ENCODE data around the gene RFLNA. TPM values are rescaled to one million over a fixed set of nuclear protein-coding genes. Genes with fewer than 3 reads are reported as not detected.
"Not testable (repeated sequence)": the region's sequence is repeated elsewhere in the genome, so short reads cannot be mapped to it uniquely, and the experiment has no call there.

Gene RFLNA
- total and polyA plus RNA-seq, 12 donors, result 0.13 to 0.49 (median 0.25) TPM; not detected in 6

GRCh38 chr12:124321556-124322270 lies 26.8 kb downstream of the RFLNA start:
- no peaks in the 10 kb centered on the region for H3K27me3 ChIP-seq
- TF ChIP-seq CTCF (IDR thresholded peaks at IDR 0.05), result no peak
- intact Hi-C loops (cut with DNase I), result loop anchor here in 8 of 10 donors (1.0 to 10.0 kb wide), 8 partner anchors 267 to 453 kb away; no protein-coding TSS in a partner anchor
- H3K4me1 ChIP-seq, result peaks cover 0 to 12% (median 2%) of the 10 kb centered on the region in 9 donors
- H3K36me3 ChIP-seq, result peaks cover 3 to 42% (median 32%) of the 10 kb centered on the region in 9 donors
- ATAC-seq, result peak; percentile 5 to 28 (median 22)
- DNase-seq, result no peak
- whole genome bisulfite sequencing, 2 donors, result 74 to 75% methylated on average over 7 of the region's 7 CpGs
- H3K27ac ChIP-seq, result peak overlapping the region in 1 of 10 donors; percentile 21
- peaks cover 0 to 32% (median 11%) of the 10 kb centered on the region in 11 donors for H3K9me3 ChIP-seq
- no peak overlapping the region for H3K4me3 ChIP-seq

- Histone ChIP-seq H3K4me3 (no peak overlapping the region), H3K27me3 (no peaks in the 10 kb centered on the region), H3K9me3 (peaks cover 0 to 32% (median 11%) of the 10 kb centered on the region in 11 donors), H3K4me1 (peaks cover 0 to 18% (median 5%) of the 10 kb centered on the region in 9 donors), H3K36me3 (peaks cover 3 to 45% (median 34%) of the 10 kb centered on the region in 9 donors), H3K27ac (peak overlapping the region in 1 of 10 donors; percentile 21)
- WGBS, 2 donors, result 85 to 91% methylated on average over 10 of the region's 10 CpGs
- DNase-seq (no peak), ATAC-seq (no peak)
- intact Hi-C loops (cut with DNase I), result loop anchor here in 8 of 10 donors (5.0 to 10.0 kb wide), 5 partner anchors 270 to 452 kb away; no protein-coding TSS in a partner anchor
- no peak for TF ChIP-seq CTCF (IDR thresholded peaks at IDR 0.05)
Measured at GRCh38 chr12:124322271-124322998, 27.5 kb downstream of the RFLNA start.

- not testable (repeated sequence) for ATAC-seq, H3K27ac ChIP-seq, H3K4me3 ChIP-seq, DNase-seq, H3K27me3 ChIP-seq
- 98 to 100% methylated on average over 1 of the region's 1 CpG for WGBS, 2 donors
- peaks cover 0 to 32% (median 11%) of the 10 kb centered on the region in 11 donors for H3K9me3 ChIP-seq
- peaks cover 0 to 24% (median 11%) of the 10 kb centered on the region in 9 donors for H3K4me1 ChIP-seq
- peaks cover 3 to 46% (median 34%) of the 10 kb centered on the region in 9 donors for H3K36me3 ChIP-seq
- intact Hi-C loops (cut with DNase I), result loop anchor here in 8 of 10 donors (5.0 to 10.0 kb wide), 5 partner anchors 271 to 452 kb away; no protein-coding TSS in a partner anchor
Measured at GRCh38 chr12:124322999-124323328, 28.1 kb downstream of the RFLNA start.

GRCh38 chr12:124323771-124324530 lies 29.1 kb downstream of the RFLNA start:
- TF ChIP-seq CTCF (IDR thresholded peaks at IDR 0.05), result no peak
- Histone ChIP-seq H3K9me3 (peaks cover 0 to 32% (median 11%) of the 10 kb centered on the region in 11 donors), H3K4me1 (peaks cover 0 to 32% (median 17%) of the 10 kb centered on the region in 9 donors), H3K27ac (no peak overlapping the region), H3K36me3 (peaks cover 3 to 56% (median 34%) of the 10 kb centered on the region in 9 donors), H3K4me3 (no peak overlapping the region), H3K27me3 (no peaks in the 10 kb centered on the region)
- WGBS, 2 donors, result 96 to 97% methylated on average over 11 of the region's 11 CpGs
- intact Hi-C loops (cut with DNase I), result loop anchor here in 8 of 10 donors (5.0 to 10.0 kb wide), 5 partner anchors 272 to 451 kb away; no protein-coding TSS in a partner anchor
- no peak for DNase-seq
- no peak for ATAC-seq
